ENCODE measurements around the gene ANKH.

DNA sequence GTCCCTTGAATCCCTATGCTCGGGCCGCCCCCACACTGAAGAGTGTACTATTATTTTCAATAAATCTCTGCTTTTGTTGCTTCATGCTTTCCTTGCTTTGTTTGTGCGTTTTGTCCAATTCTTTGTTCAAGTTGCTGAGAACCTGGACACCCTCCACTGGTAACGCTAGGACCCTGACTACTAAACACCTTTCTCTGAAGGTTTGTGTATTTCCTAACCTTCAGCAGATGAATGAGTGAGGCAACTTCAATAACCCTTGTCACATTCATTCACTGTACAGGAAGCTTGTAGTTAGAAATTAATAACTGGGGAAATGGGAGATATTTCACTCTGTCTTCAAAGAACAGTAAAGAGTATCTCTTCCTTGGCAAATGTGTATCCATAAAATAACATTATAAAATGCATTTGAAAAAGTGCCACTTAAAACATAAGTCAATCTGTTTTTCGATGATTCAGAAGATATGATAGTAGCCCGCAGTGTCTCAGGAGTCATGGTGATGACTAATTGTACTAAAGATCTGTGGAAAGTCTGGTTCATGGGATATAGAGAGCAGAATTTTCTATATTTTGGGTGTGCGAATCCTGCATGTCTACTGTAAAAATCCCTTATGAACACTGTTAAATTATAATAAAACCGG lies 43.2 kb upstream of the ANKH start:
- TF ChIP-seq TAF1 (IDR thresholded peaks at IDR 0.05; ENCODE audit: low read depth) (no peak), TCF12 (IDR thresholded peaks at IDR 0.05; ENCODE audit: low read depth) (no peak), CREB1 (IDR thresholded peaks at IDR 0.05; ENCODE audit: low read depth) (no peak), RAD21 (IDR thresholded peaks at IDR 0.05; ENCODE audit: low read depth) (no peak), EP300 (IDR thresholded peaks at IDR 0.05; ENCODE audit: borderline replicate concordance) (no peak), CEBPB (IDR thresholded peaks at IDR 0.05) (no peak), YY1 (IDR thresholded peaks at IDR 0.05; ENCODE audit: low read depth) (no peak), TEAD4 (IDR thresholded peaks at IDR 0.05) (no peak)

Data from Ishikawa (cell line).